GM12878 (cell line): ENCODE measurements around the gene IVD. TPM values are rescaled to one million over a fixed set of nuclear protein-coding genes. Genes with fewer than 3 reads are reported as not detected.

Experiments used
- ATAC-seq: fragments of 200-7000 bp; cut with Tn5 transposase; 3 replicates; pipeline ENCODE4 v1.9.1; 2020; ENCODE audit warnings: mild to moderate bottlenecking, moderate library complexity
- BruUV-seq: library from RNA; stranded (reverse); fragments of 400-500 nt; replicated peaks from 2 replicates; lab custom pipeline; 2021; lab: Mats Ljungman, UMichigan
- CTCF ChIA-PET: fragments of 300-600 bp; sonication (Branson Sonifier 250); formaldehyde crosslinking; extraction: SDS; loops from one replicate; lab custom pipeline; 2021; ENCODE audit warnings: inconsistent platforms; lab: Yijun Ruan, JAX
- POLR2A ChIA-PET: fragments of 350-600 bp; formaldehyde crosslinking; extraction: SDS; loops from one replicate; lab custom pipeline; 2021; ENCODE audit warnings: inconsistent platforms; lab: Charles Lee
- RAD21 ChIA-PET: fragments of 300-600 bp; sonication (Branson Sonifier 250); formaldehyde crosslinking; loops from one replicate; lab custom pipeline; 2023; ENCODE audit warnings: antibody characterized with exemption; ENCODE audit not compliant: unreplicated experiment; lab: Charles Lee
- SMC1A ChIA-PET: fragments of 300-600 bp; sonication (Branson Sonifier 250); formaldehyde crosslinking; loops from one replicate; lab custom pipeline; 2023; ENCODE audit not compliant: unreplicated experiment, uncharacterized antibody; lab: Charles Lee
- DNase-seq: peaks from one replicate; pipeline ENCODE4 v3.0.0-alpha.2; 2011; ENCODE audit warnings: low read depth, low spot score
- FAIRE-seq: peaks from 3 replicates; lab custom pipeline; 2011; peaks lifted over from hg19 to GRCh38; lab: Jason Lieb, UNC
- H2AFZ ChIP-seq: 2 replicates; pipeline ENCODE4 v1.6.0; 2011; ENCODE audit warnings: low read depth, low read length, control low read depth; ENCODE audit not compliant: control insufficient read depth
- H3K27ac ChIP-seq: 2 replicates; pipeline ENCODE4 v1.5.1; 2011; ENCODE audit warnings: control low read depth; ENCODE audit not compliant: control insufficient read depth, insufficient read depth
- H3K27me3 ChIP-seq, 2 experiments: replicated peaks in 1 of 2; 2 replicates each; pipeline versions ENCODE4 v1.6.0 to v1.6.1; 2011; ENCODE audit warnings: low read length in 1 of 2; ENCODE audit not compliant: control insufficient read depth in 2 of 2, insufficient read depth in 2 of 2
- H3K36me3 ChIP-seq, 2 experiments: 2 replicates each; pipeline ENCODE4 v1.5.1; 2011; ENCODE audit warnings: low read length in 1 of 2; ENCODE audit not compliant: control insufficient read depth in 2 of 2, insufficient read depth in 2 of 2
- H3K4me1 ChIP-seq: 2 replicates; pipeline ENCODE4 v1.6.1; 2011; ENCODE audit warnings: mild to moderate bottlenecking, low read length, moderate library complexity, mixed read lengths; ENCODE audit not compliant: control insufficient read depth, insufficient read depth
- H3K4me2 ChIP-seq: 2 replicates; pipeline ENCODE4 v1.6.0; 2011; ENCODE audit warnings: control low read depth; ENCODE audit not compliant: control insufficient read depth, insufficient read depth
- H3K4me3 ChIP-seq: fragments of 200-600 bp; sonication (generic); 2 replicates; pipeline ENCODE4 v1.5.1; 2016
- H3K79me2 ChIP-seq: 2 replicates; pipeline ENCODE4 v1.6.0; 2011; ENCODE audit warnings: low read length; ENCODE audit not compliant: control insufficient read depth, insufficient read depth
- H3K9ac ChIP-seq: 2 replicates; pipeline ENCODE4 v1.8.0; 2011; ENCODE audit warnings: low read length, control low read depth, mixed read lengths; ENCODE audit not compliant: control insufficient read depth, insufficient read depth
- H3K9me3 ChIP-seq: replicated peaks from 3 replicates; pipeline ENCODE4 v1.5.1; 2011; ENCODE audit warnings: mild to moderate bottlenecking, low read length; ENCODE audit not compliant: control insufficient read depth, insufficient read depth
- H4K20me1 ChIP-seq: 2 replicates; pipeline ENCODE4 v1.6.0; 2011; ENCODE audit not compliant: control insufficient read depth, insufficient read depth
- IRF4 ChIP-seq: IDR thresholded peaks from 2 replicates; pipeline ENCODE4 v1.6.1; 2011; ENCODE audit warnings: low read depth, low read length
- JUNB ChIP-seq: IDR thresholded peaks from 2 replicates; pipeline ENCODE4 v1.6.1; 2016; ENCODE audit warnings: antibody characterized with exemption, mild to moderate bottlenecking
- RELA ChIP-seq: fragments of 450-650 bp; IDR thresholded peaks from 2 replicates; pipeline ENCODE4 v1.8.0; 2014; ENCODE audit warnings: borderline replicate concordance; ENCODE audit not compliant: partially characterized antibody
- ZNF592 ChIP-seq: fragments of 450-650 bp; IDR thresholded peaks from 2 replicates; pipeline ENCODE4 v1.6.1; 2017; ENCODE audit warnings: mild to moderate bottlenecking, moderate library complexity
- WGBS: methylation state at CpG from one replicate; pipeline ENCODE4 v1.1.6; 2016; ENCODE audit warnings: low lambda C conversion rate; ENCODE audit not compliant: insufficient replicate concordance, insufficient coverage; ENCODE audit errors: missing lambda C conversion rate; 5-methylcytosine and 5-hydroxymethylcytosine counted together
- in situ Hi-C: fragments of 300-500 bp; cut with MboI; formaldehyde crosslinking; loops from 9 replicates; pipeline ENCODE4 v1.14.3; 2018; ENCODE audit warnings: mixed read lengths
- intact Hi-C: fragments of 100-400 bp; cut with micrococcal nuclease; formaldehyde crosslinking; loops from one replicate; pipeline ENCODE4 v1.14.2; 2022; ENCODE audit not compliant: unreplicated experiment
- polyA plus RNA-seq, 11 experiments: library from polyadenylated mRNA; depleted of rRNA in 4 of 11; unstranded in 6 of 11; stranded (reverse) in 5 of 11; fragments of >200 nt; fragmentation: Nextera tagmentation in 4 of 11; fragmentation: Illumina TruSeq in 1 of 11; extraction: Ambion mirVana in 4 of 11; extraction: Trizol in 1 of 11; gene quantifications; 1 replicate in 1 of 11; 2 replicates in 10 of 11; pipeline versions ENCODE4 v1.2.1 to v1.2.3, GENCODE V29; 2011 to 2016; ENCODE audit warnings: inconsistent platforms in 2 of 11, missing spikeins in 2 of 11, low read depth in 1 of 11
- total RNA-seq, 4 experiments: library from RNA; depleted of rRNA in 3 of 4; stranded (reverse); fragments of >200 nt in 3 of 4; fragmentation: Illumina TruSeq in 1 of 4; extraction: Trizol in 1 of 4; gene quantifications; 2 replicates each; pipeline versions ENCODE4 v1.2.1 to v1.2.3, GENCODE V29; 2013 to 2021
- TF ChIP-seq, protein P1 (sequence below): fragments of 450-650 bp; formaldehyde crosslinking; IDR thresholded peaks from 2 replicates; pipeline ENCODE4 v1.4.0; 2020; ENCODE audit warnings: mild to moderate bottlenecking, moderate library complexity
- TF ChIP-seq, protein P2 (sequence below): fragments of 450-650 bp; formaldehyde crosslinking; IDR thresholded peaks from 2 replicates; pipeline ENCODE4 v1.4.0; 2022; ENCODE audit warnings: mild to moderate bottlenecking, moderate library complexity

The IVD gene
- total and polyA plus RNA-seq, 10 of the 15 experiments (the other 5 are each of a cell fraction or from before 2014, with no cell fraction given): 5.3 to 59.8 (median 45.7) TPM

DNA sequence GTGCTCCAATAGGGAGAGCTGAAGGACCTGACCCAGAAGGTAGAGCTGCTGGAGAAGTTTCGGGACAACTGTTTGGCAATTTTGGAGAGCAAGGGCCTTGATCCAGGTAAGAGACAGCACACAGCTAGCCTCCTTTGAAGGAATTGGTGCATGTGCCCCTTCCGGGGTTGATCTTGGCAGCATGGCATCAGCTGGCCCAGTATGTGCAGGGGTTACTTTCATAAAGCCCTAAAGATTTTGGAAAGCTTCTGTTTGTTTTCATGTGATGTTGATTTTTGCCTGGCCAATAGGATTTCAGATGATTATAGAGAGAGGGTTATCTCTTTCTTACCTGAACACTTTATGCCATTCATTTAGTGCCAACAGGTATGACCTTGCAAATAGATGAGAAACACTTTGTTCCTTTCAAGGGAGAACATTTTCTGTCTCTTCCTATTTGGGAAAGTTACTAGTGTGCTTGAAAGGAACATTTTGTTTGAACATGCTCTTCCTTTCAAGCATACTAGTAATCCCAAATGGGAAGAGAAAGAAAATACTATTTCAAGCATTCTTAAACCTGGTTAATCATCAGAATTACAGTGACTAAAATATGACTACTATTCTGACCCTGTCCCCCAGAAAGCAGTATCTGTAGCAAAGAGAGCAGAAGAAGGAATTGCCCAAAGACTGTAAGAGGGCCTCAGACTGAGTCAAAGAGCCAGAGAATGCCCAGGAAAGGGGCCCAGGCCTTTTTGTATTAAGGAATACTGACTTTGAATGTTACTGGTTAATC lies 15.6 kb upstream of the IVD start:
- H3K9me3 ChIP-seq: no peaks in the 10 kb centered on the region
- H3K27ac ChIP-seq: no peak overlapping the region
- peaks cover 11 to 25% of the 10 kb centered on the region in 2 experiments for H3K36me3 ChIP-seq
- intact Hi-C loops: no loop called here
- no peak for ATAC-seq
- BruUV-seq: no TSS peak
- ChIA-PET POLR2A (interaction anchor here (1.3 kb wide), 1 partner anchor 8 kb away, joined by 6 read pairs; no protein-coding TSS in a partner anchor), SMC1A (interaction anchor here (1.2 to 1.5 kb wide), 2 partner anchors 14 to 17 kb away, joined by 3 read pairs; no protein-coding TSS in a partner anchor), CTCF (interaction anchor here (0.8 to 1.4 kb wide), 4 partner anchors 8 to 25 kb away, joined by 3 to 6 read pairs (median 3); no protein-coding TSS in a partner anchor), RAD21 (interaction anchor here (1.2 kb wide), 1 partner anchor 16 kb away, joined by 3 read pairs; the partner anchor contains the start of gene IVD)
- no peak for FAIRE-seq
- H3K79me2 ChIP-seq: peaks cover 4% of the 10 kb centered on the region
- H3K4me3 ChIP-seq: no peak overlapping the region
- DNase-seq: no peak
- H3K4me1 ChIP-seq: no peaks in the 10 kb centered on the region
- H3K4me2 ChIP-seq: no peak overlapping the region
- TF ChIP-seq JUNB (no peak), RELA (no peak), IRF4 (no peak), ZNF592 (no peak)
- TF ChIP-seq, protein P1, sequence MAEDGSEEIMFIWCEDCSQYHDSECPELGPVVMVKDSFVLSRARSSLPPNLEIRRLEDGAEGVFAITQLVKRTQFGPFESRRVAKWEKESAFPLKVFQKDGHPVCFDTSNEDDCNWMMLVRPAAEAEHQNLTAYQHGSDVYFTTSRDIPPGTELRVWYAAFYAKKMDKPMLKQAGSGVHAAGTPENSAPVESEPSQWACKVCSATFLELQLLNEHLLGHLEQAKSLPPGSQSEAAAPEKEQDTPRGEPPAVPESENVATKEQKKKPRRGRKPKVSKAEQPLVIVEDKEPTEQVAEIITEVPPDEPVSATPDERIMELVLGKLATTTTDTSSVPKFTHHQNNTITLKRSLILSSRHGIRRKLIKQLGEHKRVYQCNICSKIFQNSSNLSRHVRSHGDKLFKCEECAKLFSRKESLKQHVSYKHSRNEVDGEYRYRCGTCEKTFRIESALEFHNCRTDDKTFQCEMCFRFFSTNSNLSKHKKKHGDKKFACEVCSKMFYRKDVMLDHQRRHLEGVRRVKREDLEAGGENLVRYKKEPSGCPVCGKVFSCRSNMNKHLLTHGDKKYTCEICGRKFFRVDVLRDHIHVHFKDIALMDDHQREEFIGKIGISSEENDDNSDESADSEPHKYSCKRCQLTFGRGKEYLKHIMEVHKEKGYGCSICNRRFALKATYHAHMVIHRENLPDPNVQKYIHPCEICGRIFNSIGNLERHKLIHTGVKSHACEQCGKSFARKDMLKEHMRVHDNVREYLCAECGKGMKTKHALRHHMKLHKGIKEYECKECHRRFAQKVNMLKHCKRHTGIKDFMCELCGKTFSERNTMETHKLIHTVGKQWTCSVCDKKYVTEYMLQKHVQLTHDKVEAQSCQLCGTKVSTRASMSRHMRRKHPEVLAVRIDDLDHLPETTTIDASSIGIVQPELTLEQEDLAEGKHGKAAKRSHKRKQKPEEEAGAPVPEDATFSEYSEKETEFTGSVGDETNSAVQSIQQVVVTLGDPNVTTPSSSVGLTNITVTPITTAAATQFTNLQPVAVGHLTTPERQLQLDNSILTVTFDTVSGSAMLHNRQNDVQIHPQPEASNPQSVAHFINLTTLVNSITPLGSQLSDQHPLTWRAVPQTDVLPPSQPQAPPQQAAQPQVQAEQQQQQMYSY (CRISPR knock-in tag): no peak
- TF ChIP-seq, protein P2, sequence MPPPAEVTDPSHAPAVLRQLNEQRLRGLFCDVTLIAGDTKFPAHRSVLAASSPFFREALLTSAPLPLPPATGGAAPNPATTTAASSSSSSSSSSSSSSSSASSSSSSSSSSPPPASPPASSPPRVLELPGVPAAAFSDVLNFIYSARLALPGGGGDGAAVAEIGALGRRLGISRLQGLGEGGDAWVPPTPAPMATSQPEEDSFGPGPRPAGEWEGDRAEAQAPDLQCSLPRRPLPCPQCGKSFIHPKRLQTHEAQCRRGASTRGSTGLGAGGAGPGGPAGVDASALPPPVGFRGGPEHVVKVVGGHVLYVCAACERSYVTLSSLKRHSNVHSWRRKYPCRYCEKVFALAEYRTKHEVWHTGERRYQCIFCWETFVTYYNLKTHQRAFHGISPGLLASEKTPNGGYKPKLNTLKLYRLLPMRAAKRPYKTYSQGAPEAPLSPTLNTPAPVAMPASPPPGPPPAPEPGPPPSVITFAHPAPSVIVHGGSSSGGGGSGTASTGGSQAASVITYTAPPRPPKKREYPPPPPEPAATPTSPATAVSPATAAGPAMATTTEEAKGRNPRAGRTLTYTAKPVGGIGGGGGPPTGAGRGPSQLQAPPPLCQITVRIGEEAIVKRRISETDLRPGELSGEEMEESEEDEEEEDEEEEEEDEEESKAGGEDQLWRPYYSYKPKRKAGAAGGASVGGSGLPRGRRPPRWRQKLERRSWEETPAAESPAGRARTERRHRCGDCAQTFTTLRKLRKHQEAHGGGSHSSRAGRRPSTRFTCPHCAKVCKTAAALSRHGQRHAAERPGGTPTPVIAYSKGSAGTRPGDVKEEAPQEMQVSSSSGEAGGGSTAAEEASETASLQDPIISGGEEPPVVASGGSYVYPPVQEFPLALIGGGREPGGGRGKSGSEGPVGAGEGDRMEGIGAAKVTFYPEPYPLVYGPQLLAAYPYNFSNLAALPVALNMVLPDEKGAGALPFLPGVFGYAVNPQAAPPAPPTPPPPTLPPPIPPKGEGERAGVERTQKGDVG (CRISPR knock-in tag): no peak
- in situ Hi-C loops: no loop called here
- no peaks in the 10 kb centered on the region for H3K27me3 ChIP-seq
- WGBS: 94% methylated on average over 2 of the region's 2 CpGs
- H2AFZ ChIP-seq: no peak overlapping the region
- no peak overlapping the region for H3K9ac ChIP-seq
- H4K20me1 ChIP-seq: no peaks in the 10 kb centered on the region
